HL-60 (cell line): ENCODE measurements around the gene CATSPERD.

Source experiments
- POLR2AphosphoS5 ChIP-seq: IDR thresholded peaks from 2 replicates; pipeline ENCODE4 v1.6.1; 2012; ENCODE audit warnings: low read depth
- TF ChIP-seq, protein P1 (sequence below): IDR thresholded peaks from one replicate; pipeline ENCODE4 v1.5.1; 2011; ENCODE audit warnings: low read length, control low read depth, inconsistent platforms; ENCODE audit not compliant: insufficient read depth

DNA sequence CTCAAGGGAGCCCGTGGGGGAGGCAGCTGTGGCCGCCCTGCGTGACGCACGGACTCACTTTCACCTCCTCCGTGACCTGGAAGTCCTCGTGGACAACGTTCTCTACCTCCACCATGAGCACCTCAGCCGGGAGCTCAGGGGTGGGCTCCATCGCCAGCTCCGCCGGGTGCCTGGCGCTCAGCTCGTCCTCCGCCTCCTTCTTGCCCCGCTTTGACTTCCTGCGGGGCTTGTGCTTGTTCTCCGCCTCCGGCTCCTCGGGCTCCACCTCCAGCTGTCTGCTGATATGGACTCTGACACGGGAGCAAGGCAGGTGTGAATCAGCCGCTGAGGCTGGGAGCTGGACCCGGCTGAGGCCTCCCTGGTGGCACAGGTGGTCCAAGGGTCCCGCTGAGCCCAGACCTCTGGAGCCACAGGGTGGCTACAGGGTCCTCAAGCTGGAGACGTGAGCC, 8.7 kb upstream of the CATSPERD start:
- TF ChIP-seq, protein P1, sequence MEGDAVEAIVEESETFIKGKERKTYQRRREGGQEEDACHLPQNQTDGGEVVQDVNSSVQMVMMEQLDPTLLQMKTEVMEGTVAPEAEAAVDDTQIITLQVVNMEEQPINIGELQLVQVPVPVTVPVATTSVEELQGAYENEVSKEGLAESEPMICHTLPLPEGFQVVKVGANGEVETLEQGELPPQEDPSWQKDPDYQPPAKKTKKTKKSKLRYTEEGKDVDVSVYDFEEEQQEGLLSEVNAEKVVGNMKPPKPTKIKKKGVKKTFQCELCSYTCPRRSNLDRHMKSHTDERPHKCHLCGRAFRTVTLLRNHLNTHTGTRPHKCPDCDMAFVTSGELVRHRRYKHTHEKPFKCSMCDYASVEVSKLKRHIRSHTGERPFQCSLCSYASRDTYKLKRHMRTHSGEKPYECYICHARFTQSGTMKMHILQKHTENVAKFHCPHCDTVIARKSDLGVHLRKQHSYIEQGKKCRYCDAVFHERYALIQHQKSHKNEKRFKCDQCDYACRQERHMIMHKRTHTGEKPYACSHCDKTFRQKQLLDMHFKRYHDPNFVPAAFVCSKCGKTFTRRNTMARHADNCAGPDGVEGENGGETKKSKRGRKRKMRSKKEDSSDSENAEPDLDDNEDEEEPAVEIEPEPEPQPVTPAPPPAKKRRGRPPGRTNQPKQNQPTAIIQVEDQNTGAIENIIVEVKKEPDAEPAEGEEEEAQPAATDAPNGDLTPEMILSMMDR = no peak
- no peak for TF ChIP-seq POLR2AphosphoS5
